MCF 10A (cell line): ENCODE data around the gene PITPNM1. TPM values are rescaled to one million over a fixed set of nuclear protein-coding genes. Genes with fewer than 3 reads are reported as not detected.

Experiments
- BruUV-seq: library from RNA; stranded (reverse); fragments of 400-500 nt; replicated peaks from 2 replicates; lab custom pipeline; 2021; lab: Mats Ljungman, UMichigan
- CTCF ChIA-PET: fragments of 300-600 bp; sonication (Branson Sonifier 250); formaldehyde crosslinking; extraction: SDS; loops from one replicate; lab custom pipeline; 2021; ENCODE audit warnings: antibody characterized with exemption, inconsistent platforms; lab: Yijun Ruan, JAX
- POLR2A ChIA-PET: fragments of 300-600, 350-650 bp; sonication (Branson Sonifier 250); formaldehyde crosslinking; extraction: SDS; loops from one replicate; lab custom pipeline; 2020; ENCODE audit warnings: antibody characterized with exemption, inconsistent platforms; lab: Yijun Ruan, JAX
- DNase-seq: peaks from one replicate; pipeline ENCODE4 v3.0.0-alpha.2; 2018; ENCODE audit not compliant: unreplicated experiment
- H3K27ac Mint-ChIP-seq: one replicate; pipeline ENCODE4 v1.8.0; 2022; ENCODE audit warnings: mild to moderate bottlenecking, low read depth, mixed read lengths; ENCODE audit not compliant: unreplicated experiment
- H3K27me3 Mint-ChIP-seq: one replicate; pipeline ENCODE4 v1.8.0; 2022; ENCODE audit warnings: mixed read lengths; ENCODE audit not compliant: insufficient read depth, unreplicated experiment
- H3K36me3 Mint-ChIP-seq: one replicate; pipeline ENCODE4 v1.8.0; 2022; ENCODE audit warnings: mild to moderate bottlenecking, moderate library complexity, mixed read lengths; ENCODE audit not compliant: insufficient read depth, unreplicated experiment
- H3K4me1 Mint-ChIP-seq: one replicate; pipeline ENCODE4 v1.8.0; 2022; ENCODE audit warnings: mixed read lengths; ENCODE audit not compliant: insufficient read depth, unreplicated experiment
- H3K4me3 Mint-ChIP-seq: one replicate; pipeline ENCODE4 v1.8.0; 2022; ENCODE audit warnings: mild to moderate bottlenecking, moderate library complexity, mixed read lengths; ENCODE audit not compliant: unreplicated experiment
- H3K9me3 Mint-ChIP-seq: one replicate; pipeline ENCODE4 v1.8.0; 2022; ENCODE audit warnings: mixed read lengths; ENCODE audit not compliant: unreplicated experiment
- CTCF ChIP-seq: fragments of 200-600 bp; IDR thresholded peaks from one replicate; pipeline ENCODE4 v1.8.0; 2022; ENCODE audit warnings: antibody characterized with exemption, mild to moderate bottlenecking; ENCODE audit not compliant: unreplicated experiment
- intact Hi-C: fragments of 100-400 bp; cut with micrococcal nuclease; formaldehyde crosslinking; loops from 2 replicates; pipeline ENCODE4 v1.14.1; 2022
- total RNA-seq: library from RNA; stranded (reverse); gene quantifications from 2 replicates; pipeline ENCODE4 v1.2.3, GENCODE V29; 2022

PITPNM1 gene
- total RNA-seq, 1 experiment from 2014 or later = 38.7 TPM

DNA sequence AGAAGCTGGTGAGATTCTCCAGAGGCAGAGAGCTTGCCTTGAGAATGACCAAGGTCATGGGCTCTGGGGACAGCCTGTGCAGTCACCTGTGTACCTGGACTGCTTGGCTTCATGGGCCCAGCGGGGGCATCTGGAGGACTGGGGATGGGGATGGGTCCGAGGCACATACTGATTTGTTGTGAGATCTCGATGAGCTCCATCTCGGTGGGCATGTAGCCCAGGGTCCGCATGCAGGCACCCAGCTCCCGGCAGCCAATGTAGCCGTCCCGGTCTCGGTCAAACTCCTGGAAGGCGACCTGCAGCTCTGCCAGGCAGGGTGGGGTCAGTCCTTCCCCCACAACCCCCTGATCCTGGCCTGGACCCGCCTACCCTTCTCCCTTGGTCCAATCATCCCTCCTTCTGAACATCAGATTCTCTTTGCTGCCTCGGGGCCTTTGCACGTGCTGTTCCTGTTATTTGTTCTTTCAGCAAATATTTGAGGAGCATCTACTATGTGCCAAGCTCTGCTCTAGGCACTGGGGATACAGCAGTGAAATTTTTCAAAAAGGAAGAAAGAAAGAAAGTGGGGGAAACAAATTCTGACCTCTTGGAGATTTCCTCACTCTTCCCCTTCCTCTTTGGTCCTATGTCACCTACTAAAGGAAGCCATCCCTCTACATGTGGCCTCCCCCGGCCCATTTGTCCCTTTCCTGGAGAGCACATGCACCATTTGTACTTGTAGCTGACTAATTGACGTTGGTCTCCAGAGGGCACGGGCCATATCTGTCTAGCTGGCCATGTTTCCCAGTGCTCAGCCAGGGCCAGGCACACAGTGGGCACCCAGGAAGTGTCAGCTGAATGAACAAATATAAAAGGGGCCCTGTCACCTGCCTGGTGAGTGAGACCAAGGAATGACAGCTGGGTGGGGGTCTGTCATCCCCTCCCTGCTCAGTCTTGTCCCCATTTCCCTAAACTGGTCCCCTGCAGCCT lies 16.0 kb upstream of the PITPNM1 start:
- intact Hi-C loops = no loop called here
- ChIA-PET POLR2A (interaction anchor here (1.2 kb wide), 1 partner anchor 16 kb away, joined by 3 read pairs; the partner anchor contains the start of gene PITPNM1), CTCF (interaction anchor here (0.6 to 0.7 kb wide), 2 partner anchors 22 to 51 kb away, joined by 3 read pairs; no protein-coding TSS in a partner anchor)
- TF ChIP-seq CTCF = no peak
- no peak overlapping the region for H3K4me3 Mint-ChIP-seq
- H3K4me1 Mint-ChIP-seq = no peaks in the 10 kb centered on the region
- H3K36me3 Mint-ChIP-seq = no peaks in the 10 kb centered on the region
- H3K27ac Mint-ChIP-seq = no peak overlapping the region
- no peaks in the 10 kb centered on the region for H3K9me3 Mint-ChIP-seq
- peaks cover 11% of the 10 kb centered on the region for H3K27me3 Mint-ChIP-seq
- DNase-seq = no peak
- no TSS peak for BruUV-seq

DNA sequence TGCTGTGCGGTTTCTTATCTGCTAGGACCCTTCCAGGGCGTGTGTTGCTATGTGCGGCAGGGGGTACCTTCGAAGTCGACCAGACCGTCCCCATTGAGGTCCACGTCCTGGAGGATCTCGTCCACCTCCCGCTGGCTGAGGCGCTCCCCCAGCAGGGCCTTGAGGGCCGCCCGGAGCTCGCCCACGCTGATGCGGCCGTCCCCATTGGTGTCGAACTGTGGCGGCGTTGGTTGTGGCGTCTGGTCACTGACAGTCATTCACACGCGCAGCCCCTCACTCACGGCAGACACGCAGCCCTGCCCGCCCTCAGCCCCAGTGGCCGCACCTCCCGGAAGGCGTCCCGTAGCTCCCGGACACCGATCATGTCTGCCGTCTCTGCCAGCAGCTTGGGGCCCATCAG lies 14.6 kb upstream of the PITPNM1 start:
- Mint-ChIP-seq H3K27me3 (peaks cover 8% of the 10 kb centered on the region), H3K36me3 (no peaks in the 10 kb centered on the region), H3K9me3 (no peaks in the 10 kb centered on the region), H3K4me3 (no peak overlapping the region), H3K27ac (no peak overlapping the region), H3K4me1 (no peaks in the 10 kb centered on the region)
- ChIA-PET CTCF (interaction anchor here (0.6 kb wide), 1 partner anchor 53 kb away, joined by 3 read pairs; no protein-coding TSS in a partner anchor), POLR2A (no interaction called here)
- TF ChIP-seq CTCF = no peak
- no peak for DNase-seq
- BruUV-seq = no TSS peak
- intact Hi-C loops = no loop called here

DNA sequence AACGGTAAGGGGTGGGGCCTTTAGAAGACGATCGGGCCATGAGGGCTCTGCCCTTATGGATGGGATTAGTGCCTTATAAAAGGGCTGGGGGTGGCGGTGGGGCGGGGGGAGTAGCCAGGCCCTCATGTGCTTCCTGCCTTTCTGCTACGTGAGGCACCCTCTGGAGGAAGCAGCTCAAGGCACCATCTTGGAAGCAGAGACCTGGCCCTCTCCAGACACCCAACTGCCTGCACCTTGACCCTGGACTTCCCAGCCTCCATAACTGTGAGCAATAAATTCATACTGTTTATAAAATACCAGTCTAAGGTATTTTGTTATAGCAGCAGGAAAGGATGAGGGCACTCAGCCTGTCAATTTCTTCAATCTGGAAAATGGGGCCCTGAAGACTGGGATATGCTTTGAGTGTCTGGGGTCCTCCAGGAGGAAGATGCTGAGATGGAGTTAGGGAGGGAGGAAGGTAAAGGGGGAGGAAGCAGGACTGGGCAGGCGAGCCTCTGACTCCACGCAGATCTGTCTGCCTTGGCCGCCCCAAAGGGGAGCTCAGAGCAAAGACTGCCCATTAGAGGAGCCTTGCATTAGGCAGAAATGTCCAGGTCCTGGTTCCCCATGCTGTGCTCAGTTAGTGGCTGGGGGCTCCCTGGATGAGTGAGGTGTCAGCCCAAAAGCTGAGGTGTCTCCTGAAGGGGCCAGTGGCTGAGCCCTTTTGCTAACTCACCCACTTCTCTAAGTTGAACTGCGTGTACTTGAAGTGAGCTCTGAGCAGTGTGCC lies 12.8 kb upstream of the PITPNM1 start:
- no peaks in the 10 kb centered on the region for H3K9me3 Mint-ChIP-seq
- H3K36me3 Mint-ChIP-seq = no peaks in the 10 kb centered on the region
- peaks cover 12% of the 10 kb centered on the region for H3K27me3 Mint-ChIP-seq
- H3K4me1 Mint-ChIP-seq = no peaks in the 10 kb centered on the region
- intact Hi-C loops = no loop called here
- POLR2A ChIA-PET = no interaction called here
- no peak overlapping the region for H3K27ac Mint-ChIP-seq
- no peak for TF ChIP-seq CTCF
- H3K4me3 Mint-ChIP-seq = no peak overlapping the region
- no TSS peak for BruUV-seq
- no peak for DNase-seq
- CTCF ChIA-PET = interaction anchor here (0.7 kb wide), 2 partner anchors 57 to 74 kb away, joined by 3 read pairs; no protein-coding TSS in a partner anchor

DNA sequence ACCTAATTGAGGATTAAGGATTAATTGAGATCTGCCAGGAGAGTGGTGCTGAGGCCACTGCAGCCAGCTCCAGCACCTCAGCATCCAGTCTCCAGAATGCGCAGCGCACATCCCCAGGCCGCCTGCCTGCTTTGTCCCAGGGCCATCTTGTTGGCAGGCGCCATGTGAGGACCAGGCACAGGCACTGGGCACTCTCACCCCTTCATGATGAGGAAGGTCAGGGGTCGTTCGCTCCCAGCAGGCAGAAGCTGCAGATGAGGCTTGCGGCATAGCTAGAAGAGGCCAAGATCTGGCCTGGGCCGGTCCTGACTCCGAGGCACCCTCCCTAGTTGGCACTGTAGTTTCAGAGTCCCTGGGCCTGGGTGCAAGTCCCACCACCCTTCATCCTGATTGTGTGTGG lies 11.6 kb upstream of the PITPNM1 start:
- H3K27ac Mint-ChIP-seq = no peak overlapping the region
- no peaks in the 10 kb centered on the region for H3K4me1 Mint-ChIP-seq
- H3K36me3 Mint-ChIP-seq = no peaks in the 10 kb centered on the region
- BruUV-seq = no TSS peak
- CTCF ChIA-PET = no interaction called here
- H3K4me3 Mint-ChIP-seq = no peak overlapping the region
- POLR2A ChIA-PET = interaction anchor here (1.2 kb wide), 1 partner anchor 12 kb away, joined by 3 read pairs; no protein-coding TSS in a partner anchor
- H3K27me3 Mint-ChIP-seq = peaks cover 12% of the 10 kb centered on the region
- no peak for DNase-seq
- intact Hi-C loops = no loop called here
- H3K9me3 Mint-ChIP-seq = no peaks in the 10 kb centered on the region
- TF ChIP-seq CTCF = no peak
